SK-N-MC (cell line): ENCODE measurements around the gene FOXA1.

Experiments
- EZH2 ChIP-seq: fragments of 200-600 bp; sonication (generic); IDR thresholded peaks from one replicate; pipeline ENCODE4 v1.6.1; 2017; ENCODE audit warnings: antibody characterized with exemption
- FOXP2 ChIP-seq: optimal IDR thresholded peaks from 2 replicates; pipeline ENCODE3; 2011; ENCODE audit warnings: mild to moderate bottlenecking, moderate library complexity; ENCODE audit not compliant: insufficient read depth; ENCODE audit errors: extremely low read length, control extremely low read depth
- POLR2AphosphoS5 ChIP-seq: IDR thresholded peaks from 2 replicates; pipeline ENCODE4 v1.6.1; 2012; ENCODE audit warnings: mild to moderate bottlenecking, low read depth, low read length, borderline replicate concordance

GRCh38 chr14:37596790-37597472 is 1.9 kb upstream of the FOXA1 start:
- TF ChIP-seq EZH2 (no peak), POLR2AphosphoS5 (no peak), FOXP2 (no peak)
